GM23338 (cell line): ENCODE results near the gene DIPK1A. TPM values are rescaled to one million over a fixed set of nuclear protein-coding genes. Genes with fewer than 3 reads are reported as not detected.

ENCODE experiments used
- ATAC-seq: fragments of 200-7000 bp; cut with Tn5 transposase; 3 replicates; pipeline ENCODE4 v1.9.1; 2020
- DNase-seq: peaks from one replicate; pipeline ENCODE4 v3.0.0-alpha.2; 2015; ENCODE audit warnings: low spot score
- H2AFZ ChIP-seq: fragments of 200-600 bp; sonication (generic); 2 replicates; pipeline ENCODE4 v1.8.0; 2016; ENCODE audit warnings: antibody characterized with exemption, mild to moderate bottlenecking, moderate library complexity
- H3F3A ChIP-seq: fragments of 200-600 bp; sonication (generic); replicated peaks from 2 replicates; pipeline ENCODE4 v1.8.0; 2017; ENCODE audit warnings: antibody characterized with exemption, mixed run types, low read depth
- H3K27ac ChIP-seq: fragments of 200-600 bp; sonication (generic); 2 replicates; pipeline ENCODE4 v1.6.1; 2016; ENCODE audit warnings: low read depth
- H3K27me3 ChIP-seq: fragments of 200-600 bp; sonication (generic); 2 replicates; pipeline ENCODE4 v1.8.0; 2016; ENCODE audit warnings: mild to moderate bottlenecking, mixed run types, moderate library complexity; ENCODE audit not compliant: insufficient read depth
- H3K36me3 ChIP-seq: fragments of 200-600 bp; sonication (generic); 2 replicates; pipeline ENCODE4 v1.8.0; 2016; ENCODE audit warnings: mild to moderate bottlenecking; ENCODE audit not compliant: insufficient read depth
- H3K4me1 ChIP-seq: fragments of 200-600 bp; sonication (generic); 2 replicates; pipeline ENCODE4 v1.8.0; 2016; ENCODE audit warnings: mild to moderate bottlenecking, moderate library complexity; ENCODE audit not compliant: insufficient read depth
- H3K4me2 ChIP-seq: fragments of 200-600 bp; sonication (generic); 2 replicates; pipeline ENCODE4 v1.7.1; 2017; ENCODE audit warnings: mixed run types
- H3K4me3 ChIP-seq: fragments of 200-600 bp; sonication (generic); 2 replicates; pipeline ENCODE4 v1.6.1; 2016; ENCODE audit warnings: mixed run types
- H3K79me2 ChIP-seq: fragments of 200-600 bp; sonication (generic); replicated peaks from 2 replicates; pipeline ENCODE4 v1.8.0; 2017; ENCODE audit warnings: mild to moderate bottlenecking; ENCODE audit not compliant: insufficient read depth
- H3K9me2 ChIP-seq: fragments of 200-600 bp; sonication (generic); 2 replicates; pipeline ENCODE4 v1.8.0; 2017; ENCODE audit not compliant: insufficient read depth
- H4K20me1 ChIP-seq: fragments of 200-600 bp; sonication (generic); replicated peaks from 2 replicates; pipeline ENCODE4 v1.8.0; 2017; ENCODE audit warnings: mild to moderate bottlenecking; ENCODE audit not compliant: insufficient read depth
- H3K27ac Mint-ChIP-seq: 2 replicates; pipeline ENCODE4 v1.8.0; 2020; ENCODE audit warnings: inconsistent platforms, mild to moderate bottlenecking, moderate library complexity, mixed read lengths
- H3K27me3 Mint-ChIP-seq: 3 replicates; pipeline ENCODE4 v1.8.0; 2022; ENCODE audit warnings: low read depth, mild to moderate bottlenecking, moderate library complexity, mixed read lengths, inconsistent platforms; ENCODE audit not compliant: insufficient read depth, poor library complexity
- H3K36me3 Mint-ChIP-seq: 3 replicates; pipeline ENCODE4 v1.8.0; 2021; ENCODE audit warnings: low read depth, mild to moderate bottlenecking, inconsistent platforms, moderate library complexity, mixed read lengths
- H3K4me1 Mint-ChIP-seq: 3 replicates; pipeline ENCODE4 v1.8.0; 2020; ENCODE audit warnings: mild to moderate bottlenecking, inconsistent platforms, mixed read lengths
- H3K4me3 Mint-ChIP-seq: 3 replicates; pipeline ENCODE4 v1.8.0; 2021; ENCODE audit warnings: moderate library complexity, mild to moderate bottlenecking, inconsistent platforms, mixed read lengths
- H3K9me3 Mint-ChIP-seq: 3 replicates; pipeline ENCODE4 v1.8.0; 2020; ENCODE audit warnings: moderate library complexity, mild to moderate bottlenecking, inconsistent platforms, mixed read lengths
- CREB1 ChIP-seq: fragments of 250-450 bp; sonication (Bioruptor Pico); IDR thresholded peaks from 2 replicates; pipeline ENCODE4 v1.5.0; 2020; ENCODE audit warnings: low read depth, mild to moderate bottlenecking, moderate library complexity
- CTCF ChIP-seq, 2 experiments: fragments of 200-600 bp in 1 of 2; sonication (generic) in 1 of 2; conservative IDR thresholded peaks; 2 replicates each; pipeline versions ENCODE4 v1.5.1 to v1.6.1; 2016 to 2017; ENCODE audit warnings: antibody characterized with exemption in 2 of 2, low read depth in 2 of 2, mild to moderate bottlenecking in 2 of 2, moderate library complexity in 1 of 2
- EZH2 ChIP-seq: fragments of 200-600 bp; sonication (generic); IDR thresholded peaks from one replicate; pipeline ENCODE4 v1.8.0; 2017; ENCODE audit warnings: antibody characterized with exemption, mild to moderate bottlenecking, low read depth; ENCODE audit not compliant: unreplicated experiment
- EZH2phosphoT487 ChIP-seq: fragments of 200-600 bp; sonication (generic); IDR thresholded peaks from one replicate; pipeline ENCODE4 v1.8.1; 2018; ENCODE audit warnings: antibody characterized with exemption; ENCODE audit not compliant: unreplicated experiment
- JUNB ChIP-seq: IDR thresholded peaks from one replicate; pipeline ENCODE4 v1.6.1; 2016; ENCODE audit warnings: antibody characterized with exemption; ENCODE audit not compliant: unreplicated experiment
- NANOG ChIP-seq: IDR thresholded peaks from 2 replicates; pipeline ENCODE4 v1.6.1; 2016; ENCODE audit warnings: antibody characterized with exemption, borderline replicate concordance
- POLR2AphosphoS5 ChIP-seq: IDR thresholded peaks from 2 replicates; pipeline ENCODE4 v1.6.1; 2016; ENCODE audit warnings: antibody characterized with exemption, low read depth
- STAT1 ChIP-seq: IDR thresholded peaks from one replicate; pipeline ENCODE4 v1.6.1; 2016; ENCODE audit warnings: antibody characterized with exemption; ENCODE audit not compliant: unreplicated experiment
- ZNF114 ChIP-seq: fragments of 250-450 bp; sonication (Bioruptor Pico); IDR thresholded peaks from 2 replicates; pipeline ENCODE4 v1.5.0; 2020; ENCODE audit warnings: mild to moderate bottlenecking, moderate library complexity
- ZNF331 ChIP-seq: fragments of 250-450 bp; sonication (Bioruptor Pico); IDR thresholded peaks from 2 replicates; pipeline ENCODE4 v1.5.0; 2020; ENCODE audit warnings: low read depth, mild to moderate bottlenecking, moderate library complexity
- polyA plus RNA-seq: library from polyadenylated mRNA; unstranded; fragments of >200 nt; fragmentation: Nextera tagmentation; extraction: Ambion mirVana; gene quantifications from 2 replicates; pipeline ENCODE4 v1.2.1, GENCODE V29; 2016
- total RNA-seq: library from RNA; depleted of rRNA; stranded (reverse); fragments of >200 nt; shearing (Covaris generic); gene quantifications from 2 replicates; pipeline ENCODE4 v1.2.3, GENCODE V29; 2014
- TF ChIP-seq, protein P1 (sequence below): IDR thresholded peaks from one replicate; pipeline ENCODE4 v1.6.1; 2018; ENCODE audit warnings: antibody characterized with exemption; ENCODE audit not compliant: unreplicated experiment
- TF ChIP-seq, protein P2 (sequence below): fragments of 250-450 bp; sonication (Bioruptor Pico); IDR thresholded peaks from 2 replicates; pipeline ENCODE4 v1.5.0; 2020; ENCODE audit warnings: mild to moderate bottlenecking, moderate library complexity
- TF ChIP-seq, protein P3 (sequence below): IDR thresholded peaks from 2 replicates; pipeline ENCODE4 v1.6.1; 2016; ENCODE audit warnings: antibody characterized with exemption

Gene DIPK1A
- total and polyA plus RNA-seq, 2 experiments from 2014 or later: 4.8 to 6.1 TPM

- Histone ChIP-seq H3K79me2 (no peaks in the 10 kb centered on the region), H3K4me1 (no peaks in the 10 kb centered on the region), H3K27ac (no peak overlapping the region), H3K27me3 (no peaks in the 10 kb centered on the region), H4K20me1 (no peaks in the 10 kb centered on the region), H3K4me2 (no peak overlapping the region), H3K9me2 (no peaks in the 10 kb centered on the region), H3F3A (no peaks in the 10 kb centered on the region), H3K4me3 (no peak overlapping the region), H2AFZ (peak overlapping the region; percentile 2; the same call in 1 of the 2 replicates), H3K36me3 (no peaks in the 10 kb centered on the region)
- H3K4me1 Mint-ChIP-seq: no peaks in the 10 kb centered on the region
- DNase-seq (peak; percentile 91), ATAC-seq (peak; percentile 78)
- H3K9me3 Mint-ChIP-seq: no peaks in the 10 kb centered on the region
- H3K27ac Mint-ChIP-seq: no peak overlapping the region
- H3K36me3 Mint-ChIP-seq: no peaks in the 10 kb centered on the region
- no peaks in the 10 kb centered on the region for H3K27me3 Mint-ChIP-seq
- no peak overlapping the region for H3K4me3 Mint-ChIP-seq
- TF ChIP-seq NANOG: no peak
- TF ChIP-seq, protein P1, sequence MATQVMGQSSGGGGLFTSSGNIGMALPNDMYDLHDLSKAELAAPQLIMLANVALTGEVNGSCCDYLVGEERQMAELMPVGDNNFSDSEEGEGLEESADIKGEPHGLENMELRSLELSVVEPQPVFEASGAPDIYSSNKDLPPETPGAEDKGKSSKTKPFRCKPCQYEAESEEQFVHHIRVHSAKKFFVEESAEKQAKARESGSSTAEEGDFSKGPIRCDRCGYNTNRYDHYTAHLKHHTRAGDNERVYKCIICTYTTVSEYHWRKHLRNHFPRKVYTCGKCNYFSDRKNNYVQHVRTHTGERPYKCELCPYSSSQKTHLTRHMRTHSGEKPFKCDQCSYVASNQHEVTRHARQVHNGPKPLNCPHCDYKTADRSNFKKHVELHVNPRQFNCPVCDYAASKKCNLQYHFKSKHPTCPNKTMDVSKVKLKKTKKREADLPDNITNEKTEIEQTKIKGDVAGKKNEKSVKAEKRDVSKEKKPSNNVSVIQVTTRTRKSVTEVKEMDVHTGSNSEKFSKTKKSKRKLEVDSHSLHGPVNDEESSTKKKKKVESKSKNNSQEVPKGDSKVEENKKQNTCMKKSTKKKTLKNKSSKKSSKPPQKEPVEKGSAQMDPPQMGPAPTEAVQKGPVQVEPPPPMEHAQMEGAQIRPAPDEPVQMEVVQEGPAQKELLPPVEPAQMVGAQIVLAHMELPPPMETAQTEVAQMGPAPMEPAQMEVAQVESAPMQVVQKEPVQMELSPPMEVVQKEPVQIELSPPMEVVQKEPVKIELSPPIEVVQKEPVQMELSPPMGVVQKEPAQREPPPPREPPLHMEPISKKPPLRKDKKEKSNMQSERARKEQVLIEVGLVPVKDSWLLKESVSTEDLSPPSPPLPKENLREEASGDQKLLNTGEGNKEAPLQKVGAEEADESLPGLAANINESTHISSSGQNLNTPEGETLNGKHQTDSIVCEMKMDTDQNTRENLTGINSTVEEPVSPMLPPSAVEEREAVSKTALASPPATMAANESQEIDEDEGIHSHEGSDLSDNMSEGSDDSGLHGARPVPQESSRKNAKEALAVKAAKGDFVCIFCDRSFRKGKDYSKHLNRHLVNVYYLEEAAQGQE: no peak
- TF ChIP-seq CTCF (conservative IDR thresholded peaks at IDR 0.05; ENCODE audit: low read depth in 2 of 2): no peak
- no peak for TF ChIP-seq STAT1
- TF ChIP-seq EZH2phosphoT487: no peak
- TF ChIP-seq ZNF331 (CRISPR knock-in tag): no peak
- no peak for TF ChIP-seq EZH2
- TF ChIP-seq POLR2AphosphoS5: no peak
- TF ChIP-seq, protein P2, sequence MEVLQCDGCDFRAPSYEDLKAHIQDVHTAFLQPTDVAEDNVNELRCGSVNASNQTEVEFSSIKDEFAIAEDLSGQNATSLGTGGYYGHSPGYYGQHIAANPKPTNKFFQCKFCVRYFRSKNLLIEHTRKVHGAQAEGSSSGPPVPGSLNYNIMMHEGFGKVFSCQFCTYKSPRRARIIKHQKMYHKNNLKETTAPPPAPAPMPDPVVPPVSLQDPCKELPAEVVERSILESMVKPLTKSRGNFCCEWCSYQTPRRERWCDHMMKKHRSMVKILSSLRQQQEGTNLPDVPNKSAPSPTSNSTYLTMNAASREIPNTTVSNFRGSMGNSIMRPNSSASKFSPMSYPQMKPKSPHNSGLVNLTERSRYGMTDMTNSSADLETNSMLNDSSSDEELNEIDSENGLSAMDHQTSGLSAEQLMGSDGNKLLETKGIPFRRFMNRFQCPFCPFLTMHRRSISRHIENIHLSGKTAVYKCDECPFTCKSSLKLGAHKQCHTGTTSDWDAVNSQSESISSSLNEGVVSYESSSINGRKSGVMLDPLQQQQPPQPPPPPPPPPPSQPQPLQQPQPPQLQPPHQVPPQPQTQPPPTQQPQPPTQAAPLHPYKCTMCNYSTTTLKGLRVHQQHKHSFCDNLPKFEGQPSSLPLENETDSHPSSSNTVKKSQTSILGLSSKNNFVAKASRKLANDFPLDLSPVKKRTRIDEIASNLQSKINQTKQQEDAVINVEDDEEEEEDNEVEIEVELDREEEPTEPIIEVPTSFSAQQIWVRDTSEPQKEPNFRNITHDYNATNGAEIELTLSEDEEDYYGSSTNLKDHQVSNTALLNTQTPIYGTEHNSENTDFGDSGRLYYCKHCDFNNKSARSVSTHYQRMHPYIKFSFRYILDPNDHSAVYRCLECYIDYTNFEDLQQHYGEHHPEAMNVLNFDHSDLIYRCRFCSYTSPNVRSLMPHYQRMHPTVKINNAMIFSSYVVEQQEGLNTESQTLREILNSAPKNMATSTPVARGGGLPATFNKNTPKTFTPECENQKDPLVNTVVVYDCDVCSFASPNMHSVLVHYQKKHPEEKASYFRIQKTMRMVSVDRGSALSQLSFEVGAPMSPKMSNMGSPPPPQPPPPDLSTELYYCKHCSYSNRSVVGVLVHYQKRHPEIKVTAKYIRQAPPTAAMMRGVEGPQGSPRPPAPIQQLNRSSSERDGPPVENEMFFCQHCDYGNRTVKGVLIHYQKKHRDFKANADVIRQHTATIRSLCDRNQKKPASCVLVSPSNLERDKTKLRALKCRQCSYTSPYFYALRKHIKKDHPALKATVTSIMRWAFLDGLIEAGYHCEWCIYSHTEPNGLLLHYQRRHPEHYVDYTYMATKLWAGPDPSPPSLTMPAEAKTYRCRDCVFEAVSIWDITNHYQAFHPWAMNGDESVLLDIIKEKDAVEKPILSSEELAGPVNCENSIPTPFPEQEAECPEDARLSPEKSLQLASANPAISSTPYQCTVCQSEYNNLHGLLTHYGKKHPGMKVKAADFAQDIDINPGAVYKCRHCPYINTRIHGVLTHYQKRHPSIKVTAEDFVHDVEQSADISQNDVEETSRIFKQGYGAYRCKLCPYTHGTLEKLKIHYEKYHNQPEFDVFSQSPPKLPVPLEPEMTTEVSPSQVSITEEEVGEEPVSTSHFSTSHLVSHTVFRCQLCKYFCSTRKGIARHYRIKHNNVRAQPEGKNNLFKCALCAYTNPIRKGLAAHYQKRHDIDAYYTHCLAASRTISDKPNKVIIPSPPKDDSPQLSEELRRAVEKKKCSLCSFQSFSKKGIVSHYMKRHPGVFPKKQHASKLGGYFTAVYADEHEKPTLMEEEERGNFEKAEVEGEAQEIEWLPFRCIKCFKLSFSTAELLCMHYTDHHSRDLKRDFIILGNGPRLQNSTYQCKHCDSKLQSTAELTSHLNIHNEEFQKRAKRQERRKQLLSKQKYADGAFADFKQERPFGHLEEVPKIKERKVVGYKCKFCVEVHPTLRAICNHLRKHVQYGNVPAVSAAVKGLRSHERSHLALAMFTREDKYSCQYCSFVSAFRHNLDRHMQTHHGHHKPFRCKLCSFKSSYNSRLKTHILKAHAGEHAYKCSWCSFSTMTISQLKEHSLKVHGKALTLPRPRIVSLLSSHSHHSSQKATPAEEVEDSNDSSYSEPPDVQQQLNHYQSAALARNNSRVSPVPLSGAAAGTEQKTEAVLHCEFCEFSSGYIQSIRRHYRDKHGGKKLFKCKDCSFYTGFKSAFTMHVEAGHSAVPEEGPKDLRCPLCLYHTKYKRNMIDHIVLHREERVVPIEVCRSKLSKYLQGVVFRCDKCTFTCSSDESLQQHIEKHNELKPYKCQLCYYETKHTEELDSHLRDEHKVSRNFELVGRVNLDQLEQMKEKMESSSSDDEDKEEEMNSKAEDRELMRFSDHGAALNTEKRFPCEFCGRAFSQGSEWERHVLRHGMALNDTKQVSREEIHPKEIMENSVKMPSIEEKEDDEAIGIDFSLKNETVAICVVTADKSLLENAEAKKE (CRISPR knock-in tag): no peak
- TF ChIP-seq CREB1 (CRISPR knock-in tag): no peak
- no peak for TF ChIP-seq JUNB
- no peak for TF ChIP-seq ZNF114 (CRISPR knock-in tag)
- TF ChIP-seq, protein P3, sequence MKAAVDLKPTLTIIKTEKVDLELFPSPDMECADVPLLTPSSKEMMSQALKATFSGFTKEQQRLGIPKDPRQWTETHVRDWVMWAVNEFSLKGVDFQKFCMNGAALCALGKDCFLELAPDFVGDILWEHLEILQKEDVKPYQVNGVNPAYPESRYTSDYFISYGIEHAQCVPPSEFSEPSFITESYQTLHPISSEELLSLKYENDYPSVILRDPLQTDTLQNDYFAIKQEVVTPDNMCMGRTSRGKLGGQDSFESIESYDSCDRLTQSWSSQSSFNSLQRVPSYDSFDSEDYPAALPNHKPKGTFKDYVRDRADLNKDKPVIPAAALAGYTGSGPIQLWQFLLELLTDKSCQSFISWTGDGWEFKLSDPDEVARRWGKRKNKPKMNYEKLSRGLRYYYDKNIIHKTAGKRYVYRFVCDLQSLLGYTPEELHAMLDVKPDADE: no peak
Observed at GRCh38 chr1:92804721-92805201, 156.5 kb downstream of the DIPK1A start.
